HEK293T (cell line): ENCODE measurements around the gene ITGAD.

ENCODE experiments used
- CTCF ChIA-PET: fragments of 350-600 bp; formaldehyde crosslinking; extraction: SDS; loops from one replicate; lab custom pipeline; 2021; ENCODE audit warnings: antibody characterized with exemption, inconsistent platforms; lab: Yijun Ruan, JAX
- POLR2A ChIA-PET: fragments of 350-600 bp; formaldehyde crosslinking; extraction: SDS; loops from one replicate; lab custom pipeline; 2020; ENCODE audit warnings: antibody characterized with exemption, inconsistent platforms; lab: Yijun Ruan, JAX
- DNase-seq: peaks from one replicate; pipeline ENCODE4 v3.0.0; 2012; ENCODE audit warnings: mixed read lengths; ENCODE audit errors: extremely low spot score
- ARNT ChIP-seq: fragments of 450-650 bp; IDR thresholded peaks from 2 replicates; pipeline ENCODE4 v1.6.1; 2017; ENCODE audit warnings: mild to moderate bottlenecking
- CTBP1 ChIP-seq: fragments of 450-650 bp; IDR thresholded peaks from 2 replicates; pipeline ENCODE4 v1.6.1; 2016; ENCODE audit warnings: borderline replicate concordance
- ELF4 ChIP-seq: fragments of 450-650 bp; IDR thresholded peaks from 2 replicates; pipeline ENCODE4 v1.6.1; 2017; ENCODE audit warnings: antibody characterized with exemption
- FOXA1 ChIP-seq: fragments of 450-650 bp; IDR thresholded peaks from 2 replicates; pipeline ENCODE4 v1.6.1; 2016; ENCODE audit warnings: mild to moderate bottlenecking
- FOXK2 ChIP-seq: fragments of 450-650 bp; IDR thresholded peaks from 2 replicates; pipeline ENCODE4 v1.6.1; 2016; ENCODE audit warnings: mild to moderate bottlenecking
- FOXM1 ChIP-seq: fragments of 450-650 bp; IDR thresholded peaks from 2 replicates; pipeline ENCODE4 v1.6.1; 2017; ENCODE audit warnings: mild to moderate bottlenecking, borderline replicate concordance
- HDGF ChIP-seq: fragments of 450-650 bp; IDR thresholded peaks from 2 replicates; pipeline ENCODE4 v1.6.1; 2017; ENCODE audit warnings: antibody characterized with exemption, borderline replicate concordance
- L3MBTL2 ChIP-seq: fragments of 450-650 bp; conservative IDR thresholded peaks from 2 replicates; pipeline ENCODE4 v1.6.1; 2016; ENCODE audit warnings: mild to moderate bottlenecking
- LEF1 ChIP-seq: fragments of 450-650 bp; IDR thresholded peaks from 2 replicates; pipeline ENCODE4 v1.6.1; 2017; ENCODE audit warnings: mild to moderate bottlenecking, borderline replicate concordance
- NFRKB ChIP-seq: fragments of 450-650 bp; IDR thresholded peaks from 2 replicates; pipeline ENCODE4 v1.6.1; 2016; ENCODE audit warnings: mild to moderate bottlenecking, moderate library complexity
- SP1 ChIP-seq: fragments of 450-650 bp; IDR thresholded peaks from 2 replicates; pipeline ENCODE4 v1.6.1; 2017
- SUZ12 ChIP-seq: fragments of 450-650 bp; IDR thresholded peaks from 2 replicates; pipeline ENCODE4 v1.6.1; 2016; ENCODE audit warnings: mild to moderate bottlenecking
- TARDBP ChIP-seq: fragments of 450-650 bp; IDR thresholded peaks from 2 replicates; pipeline ENCODE4 v1.6.1; 2016
- ZNF384 ChIP-seq: fragments of 450-650 bp; IDR thresholded peaks from 2 replicates; pipeline ENCODE4 v1.6.1; 2016
- TF ChIP-seq, protein P1 (sequence below): fragments of 450-650 bp; IDR thresholded peaks from 2 replicates; pipeline ENCODE4 v1.6.1; 2016

Gene ITGAD

GRCh38 chr16:31458073-31458843 lies 65.1 kb downstream of the ITGAD start:
- DNase-seq = no peak
- CTCF ChIA-PET = interaction anchor here (1.3 kb wide), 1 partner anchor 15 kb away, joined by 5 read pairs; no protein-coding TSS in a partner anchor
- peak; percentile 48; the same call in 1 of the 2 replicates for TF ChIP-seq L3MBTL2
- TF ChIP-seq LEF1 = no peak
- POLR2A ChIA-PET = interaction anchor here (1.4 to 5.4 kb wide), 7 partner anchors 13 to 278 kb away, joined by 3 to 27 read pairs (median 7); partner anchors contain the start of genes RUSF1, SLC5A2, TGFB1I1 and ZNF843

- CTCF ChIA-PET = interaction anchor here (1.3 kb wide), 1 partner anchor 15 kb away, joined by 5 read pairs; no protein-coding TSS in a partner anchor
- peak; percentile 85 for DNase-seq
- peak; percentile 98 for TF ChIP-seq L3MBTL2
- TF ChIP-seq FOXM1 = no peak
- TF ChIP-seq TARDBP = no peak
- TF ChIP-seq ELF4 = peak; percentile 89
- no peak for TF ChIP-seq FOXK2
- no peak for TF ChIP-seq ZNF384
- TF ChIP-seq ARNT = no peak
- no peak for TF ChIP-seq NFRKB
- TF ChIP-seq, protein P1, sequence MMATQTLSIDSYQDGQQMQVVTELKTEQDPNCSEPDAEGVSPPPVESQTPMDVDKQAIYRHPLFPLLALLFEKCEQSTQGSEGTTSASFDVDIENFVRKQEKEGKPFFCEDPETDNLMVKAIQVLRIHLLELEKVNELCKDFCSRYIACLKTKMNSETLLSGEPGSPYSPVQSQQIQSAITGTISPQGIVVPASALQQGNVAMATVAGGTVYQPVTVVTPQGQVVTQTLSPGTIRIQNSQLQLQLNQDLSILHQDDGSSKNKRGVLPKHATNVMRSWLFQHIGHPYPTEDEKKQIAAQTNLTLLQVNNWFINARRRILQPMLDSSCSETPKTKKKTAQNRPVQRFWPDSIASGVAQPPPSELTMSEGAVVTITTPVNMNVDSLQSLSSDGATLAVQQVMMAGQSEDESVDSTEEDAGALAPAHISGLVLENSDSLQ = no peak
- TF ChIP-seq SP1 = no peak
- POLR2A ChIA-PET = interaction anchor here (0.8 to 5.4 kb wide), 13 partner anchors 10 to 415 kb away, joined by 3 to 27 read pairs (median 6); partner anchors contain the start of genes KAT8, RUSF1, SLC5A2 and TGFB1I1
Measured at GRCh38 chr16:31458844-31459686, 65.9 kb downstream of the ITGAD start, which contains the start of gene ARMC5. Gene ARMC5, plus strand, starts transcription at chr16:31459501. Its CDS starts 24 bp downstream, at chr16:31459525.

- peak; percentile 98 for DNase-seq
- TF ChIP-seq, protein P1 = no peak
- no peak for TF ChIP-seq FOXA1
- CTCF ChIA-PET = interaction anchor here (0.6 to 1.5 kb wide), 10 partner anchors 8 to 461 kb away, joined by 3 to 5 read pairs (median 4); partner anchors contain the start of genes RUSF1 and TGFB1I1
- POLR2A ChIA-PET = interaction anchor here (0.5 to 5.4 kb wide), 21 partner anchors 9 to 417 kb away, joined by 3 to 27 read pairs (median 5); partner anchors contain the start of genes COX6A2, FUS, KAT8 and RUSF1
Measured at GRCh38 chr16:31459687-31460581, 66.8 kb downstream of the ITGAD start.

- CTCF ChIA-PET = interaction anchor here (0.5 to 1.5 kb wide), 12 partner anchors 9 to 462 kb away, joined by 3 to 5 read pairs (median 4); partner anchors contain the start of genes RUSF1 and TGFB1I1
- no peak for DNase-seq
- TF ChIP-seq CTBP1 (no peak), ZNF384 (no peak)
- TF ChIP-seq, protein P1 = no peak
- POLR2A ChIA-PET = interaction anchor here (0.7 to 5.4 kb wide), 12 partner anchors 8 to 416 kb away, joined by 3 to 27 read pairs (median 5); partner anchors contain the start of genes COX6A2, FUS, KAT8 and RUSF1
Measured at GRCh38 chr16:31460582-31461002, 67.5 kb downstream of the ITGAD start.

DNA sequence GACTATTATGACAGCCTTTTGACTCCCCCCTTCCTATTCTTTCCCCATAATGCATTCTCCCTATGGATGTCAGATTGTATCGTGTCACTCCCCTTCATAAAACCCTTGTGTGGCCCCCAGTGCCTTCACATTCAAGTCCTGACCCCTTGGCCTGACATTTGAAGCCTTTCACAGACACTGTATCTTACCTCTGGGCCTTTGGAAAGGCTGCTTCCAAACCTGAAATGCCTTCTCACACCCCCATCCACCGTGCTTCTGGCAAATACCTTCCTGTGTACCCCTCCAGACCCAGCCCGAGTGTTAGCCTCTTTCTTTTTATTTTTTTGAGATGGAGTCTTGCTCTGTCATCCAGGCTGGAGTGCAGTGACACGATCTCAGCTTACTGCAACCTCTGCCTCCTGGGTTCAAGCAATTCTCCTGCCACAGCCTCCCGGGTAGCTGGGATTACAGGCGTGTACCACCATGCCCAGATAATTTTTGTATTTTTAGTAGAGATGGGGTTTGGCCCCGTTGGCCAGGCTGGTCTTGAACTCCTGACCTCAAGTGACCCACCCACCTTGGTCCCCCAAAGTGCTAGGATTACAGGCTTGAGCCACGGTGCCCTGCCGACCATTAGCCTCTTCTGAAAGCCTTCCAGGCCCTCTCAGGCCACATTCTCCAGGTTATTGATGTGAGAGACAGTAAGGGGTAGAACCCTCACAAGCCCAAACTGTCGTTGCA lies 68.2 kb downstream of the ITGAD start:
- TF ChIP-seq CTBP1 (no peak), FOXM1 (no peak), NFRKB (no peak), ELF4 (no peak), LEF1 (no peak), FOXA1 (no peak), SP1 (no peak), HDGF (no peak), SUZ12 (no peak), ARNT (no peak), L3MBTL2 (no peak)
- TF ChIP-seq, protein P1 = no peak
- CTCF ChIA-PET = interaction anchor here (0.5 to 1.5 kb wide), 8 partner anchors 10 to 407 kb away, joined by 3 to 5 read pairs (median 4); partner anchors contain the start of genes RUSF1 and TGFB1I1
- POLR2A ChIA-PET = interaction anchor here (0.7 to 5.4 kb wide), 10 partner anchors 7 to 415 kb away, joined by 3 to 27 read pairs (median 5); partner anchors contain the start of genes COX6A2, FUS, KAT8 and RUSF1
- no peak for DNase-seq
